ENCODE measurements around the gene ATIC.

Gene ATIC

DNA sequence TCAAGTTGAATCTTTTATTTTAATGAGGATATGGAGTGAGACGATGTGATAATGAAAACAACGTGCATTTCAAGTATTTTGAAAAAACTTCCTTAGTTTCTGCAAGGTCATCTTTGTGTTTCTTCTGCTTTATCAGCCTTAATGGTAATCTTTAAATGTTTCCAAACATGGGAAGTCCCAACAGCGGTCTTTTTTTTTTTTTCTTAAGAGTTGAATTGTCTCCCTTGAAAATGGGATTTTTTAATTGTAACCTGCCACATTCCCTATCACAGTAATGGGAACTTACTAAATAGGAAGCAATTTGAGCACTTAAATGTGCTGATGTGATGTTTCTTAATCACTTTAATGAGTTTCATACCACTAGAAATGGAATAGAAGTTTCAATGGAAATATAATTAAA, 45.8 kb downstream of the ATIC start:
- ATAC-seq: no peak
- TF ChIP-seq TCF4 (CRISPR knock-in tag; IDR thresholded peaks at IDR 0.05; ENCODE audit: borderline replicate concordance) (no peak), CSDC2 (CRISPR knock-in tag; IDR thresholded peaks at IDR 0.05) (no peak), ZFP30 (CRISPR knock-in tag; IDR thresholded peaks at IDR 0.05) (no peak), ISL1 (CRISPR knock-in tag; IDR thresholded peaks at IDR 0.05) (no peak), ZFP3 (CRISPR knock-in tag; IDR thresholded peaks at IDR 0.05) (no peak), RARB (CRISPR knock-in tag; IDR thresholded peaks at IDR 0.05) (no peak), ZNF70 (CRISPR knock-in tag; IDR thresholded peaks at IDR 0.05) (no peak), ESRRG (CRISPR knock-in tag; IDR thresholded peaks at IDR 0.05) (no peak), GLIS3 (CRISPR knock-in tag; IDR thresholded peaks at IDR 0.05) (no peak), TOX (CRISPR knock-in tag; IDR thresholded peaks at IDR 0.05; ENCODE audit: borderline replicate concordance) (no peak), PPARA (CRISPR knock-in tag; IDR thresholded peaks at IDR 0.05; ENCODE audit: borderline replicate concordance) (no peak), ZNF8 (CRISPR knock-in tag; IDR thresholded peaks at IDR 0.05) (no peak), ZNF565 (CRISPR knock-in tag; conservative IDR thresholded peaks at IDR 0.05; ENCODE audit: low read depth) (no peak), ZC3H10 (CRISPR knock-in tag; IDR thresholded peaks at IDR 0.05) (no peak), ARNTL (CRISPR knock-in tag; IDR thresholded peaks at IDR 0.05; ENCODE audit: borderline replicate concordance, low read depth) (no peak), SNAI2 (CRISPR knock-in tag; IDR thresholded peaks at IDR 0.05) (no peak), BACH2 (CRISPR knock-in tag; IDR thresholded peaks at IDR 0.05; ENCODE audit: borderline replicate concordance) (no peak), CREB5 (CRISPR knock-in tag; IDR thresholded peaks at IDR 0.05; ENCODE audit: low read depth) (no peak), PATZ1 (CRISPR knock-in tag; IDR thresholded peaks at IDR 0.05; ENCODE audit: borderline replicate concordance) (no peak)
- TF ChIP-seq, protein P1, sequence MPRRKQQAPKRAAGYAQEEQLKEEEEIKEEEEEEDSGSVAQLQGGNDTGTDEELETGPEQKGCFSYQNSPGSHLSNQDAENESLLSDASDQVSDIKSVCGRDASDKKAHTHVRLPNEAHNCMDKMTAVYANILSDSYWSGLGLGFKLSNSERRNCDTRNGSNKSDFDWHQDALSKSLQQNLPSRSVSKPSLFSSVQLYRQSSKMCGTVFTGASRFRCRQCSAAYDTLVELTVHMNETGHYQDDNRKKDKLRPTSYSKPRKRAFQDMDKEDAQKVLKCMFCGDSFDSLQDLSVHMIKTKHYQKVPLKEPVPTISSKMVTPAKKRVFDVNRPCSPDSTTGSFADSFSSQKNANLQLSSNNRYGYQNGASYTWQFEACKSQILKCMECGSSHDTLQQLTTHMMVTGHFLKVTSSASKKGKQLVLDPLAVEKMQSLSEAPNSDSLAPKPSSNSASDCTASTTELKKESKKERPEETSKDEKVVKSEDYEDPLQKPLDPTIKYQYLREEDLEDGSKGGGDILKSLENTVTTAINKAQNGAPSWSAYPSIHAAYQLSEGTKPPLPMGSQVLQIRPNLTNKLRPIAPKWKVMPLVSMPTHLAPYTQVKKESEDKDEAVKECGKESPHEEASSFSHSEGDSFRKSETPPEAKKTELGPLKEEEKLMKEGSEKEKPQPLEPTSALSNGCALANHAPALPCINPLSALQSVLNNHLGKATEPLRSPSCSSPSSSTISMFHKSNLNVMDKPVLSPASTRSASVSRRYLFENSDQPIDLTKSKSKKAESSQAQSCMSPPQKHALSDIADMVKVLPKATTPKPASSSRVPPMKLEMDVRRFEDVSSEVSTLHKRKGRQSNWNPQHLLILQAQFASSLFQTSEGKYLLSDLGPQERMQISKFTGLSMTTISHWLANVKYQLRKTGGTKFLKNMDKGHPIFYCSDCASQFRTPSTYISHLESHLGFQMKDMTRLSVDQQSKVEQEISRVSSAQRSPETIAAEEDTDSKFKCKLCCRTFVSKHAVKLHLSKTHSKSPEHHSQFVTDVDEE (CRISPR knock-in tag; IDR thresholded peaks at IDR 0.05): no peak

DNA sequence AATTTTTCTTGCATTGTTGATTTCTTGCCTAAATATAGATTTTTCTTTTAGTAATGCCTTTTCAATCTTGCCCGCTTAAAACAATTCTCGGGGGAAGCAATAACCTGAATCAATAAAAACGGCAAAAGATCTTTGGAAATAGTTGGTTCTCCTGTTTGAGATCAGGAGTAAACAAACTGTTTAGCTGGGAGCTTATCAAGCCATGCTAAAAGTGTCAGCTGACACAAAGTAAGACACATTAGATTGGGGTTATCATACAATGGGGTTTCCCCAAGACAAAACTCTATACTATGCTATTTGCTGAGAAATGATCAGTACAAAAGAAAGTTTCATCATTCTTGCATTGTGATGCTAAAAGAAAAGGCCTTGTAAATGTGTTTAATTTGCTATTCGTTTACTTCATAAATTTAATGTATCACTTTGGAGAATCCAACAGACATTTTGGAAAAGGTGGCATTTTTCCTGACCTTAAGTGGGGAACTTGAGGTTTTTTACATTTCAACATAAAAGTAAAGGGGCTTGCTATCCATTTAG, 46.5 kb downstream of the ATIC start:
- TF ChIP-seq PPARA (CRISPR knock-in tag; IDR thresholded peaks at IDR 0.05; ENCODE audit: borderline replicate concordance) (no peak), TOX (CRISPR knock-in tag; IDR thresholded peaks at IDR 0.05; ENCODE audit: borderline replicate concordance) (no peak), ZNF70 (CRISPR knock-in tag; IDR thresholded peaks at IDR 0.05) (no peak), CSDC2 (CRISPR knock-in tag; IDR thresholded peaks at IDR 0.05) (no peak), ESRRG (CRISPR knock-in tag; IDR thresholded peaks at IDR 0.05) (no peak), RARB (CRISPR knock-in tag; IDR thresholded peaks at IDR 0.05) (no peak), CREB5 (CRISPR knock-in tag; IDR thresholded peaks at IDR 0.05; ENCODE audit: low read depth) (no peak), ZC3H10 (CRISPR knock-in tag; IDR thresholded peaks at IDR 0.05) (no peak), ZNF8 (CRISPR knock-in tag; IDR thresholded peaks at IDR 0.05) (no peak), BACH2 (CRISPR knock-in tag; IDR thresholded peaks at IDR 0.05; ENCODE audit: borderline replicate concordance) (no peak), ZFP30 (CRISPR knock-in tag; IDR thresholded peaks at IDR 0.05) (no peak), ZFP3 (CRISPR knock-in tag; IDR thresholded peaks at IDR 0.05) (no peak), GLIS3 (CRISPR knock-in tag; IDR thresholded peaks at IDR 0.05) (no peak), PATZ1 (CRISPR knock-in tag; IDR thresholded peaks at IDR 0.05; ENCODE audit: borderline replicate concordance) (no peak), ZNF565 (CRISPR knock-in tag; conservative IDR thresholded peaks at IDR 0.05; ENCODE audit: low read depth) (no peak)
- TF ChIP-seq, protein P2, sequence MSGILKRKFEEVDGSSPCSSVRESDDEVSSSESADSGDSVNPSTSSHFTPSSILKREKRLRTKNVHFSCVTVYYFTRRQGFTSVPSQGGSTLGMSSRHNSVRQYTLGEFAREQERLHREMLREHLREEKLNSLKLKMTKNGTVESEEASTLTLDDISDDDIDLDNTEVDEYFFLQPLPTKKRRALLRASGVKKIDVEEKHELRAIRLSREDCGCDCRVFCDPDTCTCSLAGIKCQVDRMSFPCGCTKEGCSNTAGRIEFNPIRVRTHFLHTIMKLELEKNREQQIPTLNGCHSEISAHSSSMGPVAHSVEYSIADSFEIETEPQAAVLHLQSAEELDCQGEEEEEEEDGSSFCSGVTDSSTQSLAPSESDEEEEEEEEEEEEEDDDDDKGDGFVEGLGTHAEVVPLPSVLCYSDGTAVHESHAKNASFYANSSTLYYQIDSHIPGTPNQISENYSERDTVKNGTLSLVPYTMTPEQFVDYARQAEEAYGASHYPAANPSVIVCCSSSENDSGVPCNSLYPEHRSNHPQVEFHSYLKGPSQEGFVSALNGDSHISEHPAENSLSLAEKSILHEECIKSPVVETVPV (CRISPR knock-in tag; IDR thresholded peaks at IDR 0.05): no peak
- TF ChIP-seq, protein P3, sequence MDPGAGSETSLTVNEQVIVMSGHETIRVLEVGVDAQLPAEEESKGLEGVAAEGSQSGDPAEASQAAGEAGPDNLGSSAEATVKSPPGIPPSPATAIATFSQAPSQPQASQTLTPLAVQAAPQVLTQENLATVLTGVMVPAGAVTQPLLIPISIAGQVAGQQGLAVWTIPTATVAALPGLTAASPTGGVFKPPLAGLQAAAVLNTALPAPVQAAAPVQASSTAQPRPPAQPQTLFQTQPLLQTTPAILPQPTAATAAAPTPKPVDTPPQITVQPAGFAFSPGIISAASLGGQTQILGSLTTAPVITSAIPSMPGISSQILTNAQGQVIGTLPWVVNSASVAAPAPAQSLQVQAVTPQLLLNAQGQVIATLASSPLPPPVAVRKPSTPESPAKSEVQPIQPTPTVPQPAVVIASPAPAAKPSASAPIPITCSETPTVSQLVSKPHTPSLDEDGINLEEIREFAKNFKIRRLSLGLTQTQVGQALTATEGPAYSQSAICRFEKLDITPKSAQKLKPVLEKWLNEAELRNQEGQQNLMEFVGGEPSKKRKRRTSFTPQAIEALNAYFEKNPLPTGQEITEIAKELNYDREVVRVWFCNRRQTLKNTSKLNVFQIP (CRISPR knock-in tag; IDR thresholded peaks at IDR 0.05; ENCODE audit: borderline replicate concordance, low read depth): no peak
- ATAC-seq: no peak

All from SK-N-SH treated with all-trans-retinoic acid at 6 μM for 48 hours (cell line).